H54 (cell line): ENCODE measurements around the gene CDC42SE1.
A peak's percentile ranks its signal among the peaks of the same experiment; 100 is the strongest.

Source experiments
- DNase-seq: peaks from one replicate; pipeline ENCODE4 v3.0.0; 2011; ENCODE audit warnings: low spot score, mixed read lengths; ENCODE audit not compliant: insufficient read length
- FAIRE-seq: peaks from 3 replicates; lab custom pipeline; 2011; peaks lifted over from hg19 to GRCh38; lab: Jason Lieb, UNC
- POLR2A ChIP-seq: IDR thresholded peaks from 2 replicates; pipeline ENCODE4 v1.6.1; 2011; ENCODE audit warnings: low read depth, mild to moderate bottlenecking, low read length

Gene CDC42SE1

GRCh38 chr1:151061704-151062103 lies 2.3 kb upstream of the CDC42SE1 start:
- no peak for TF ChIP-seq POLR2A
- FAIRE-seq, result no peak

GRCh38 chr1:151060657-151061421 lies 1.4 kb upstream of the CDC42SE1 start:
- no peak for FAIRE-seq
- no peak for DNase-seq
- no peak for TF ChIP-seq POLR2A

More at GRCh38 chr1:151061704-151062103, 2.3 kb upstream of the CDC42SE1 start:
- DNase-seq, result no peak

- DNase-seq (peak; percentile 54), FAIRE-seq (no peak)
- TF ChIP-seq POLR2A, result peak; percentile 58; the same call in 1 of the 2 replicates
Observed at GRCh38 chr1:151060007-151060656, 710 bp upstream of the CDC42SE1 start, which contains the start of gene MLLT11. Gene MLLT11, plus strand, starts transcription at chr1:151060397. Its CDS starts 6,828 bp downstream, at chr1:151067225.

GRCh38 chr1:151058692-151059091 lies 730 bp downstream of the CDC42SE1 start:
- DNase-seq (no peak), FAIRE-seq (no peak)
- TF ChIP-seq POLR2A, result no peak

- FAIRE-seq (no peak), DNase-seq (no peak)
- TF ChIP-seq POLR2A, result no peak
Observed at GRCh38 chr1:151056149-151056548, 3.3 kb downstream of the CDC42SE1 start.

- no peak for TF ChIP-seq POLR2A
- FAIRE-seq (no peak), DNase-seq (no peak)
Observed at GRCh38 chr1:151055581-151055980, 3.8 kb downstream of the CDC42SE1 start.

- DNase-seq (no peak), FAIRE-seq (no peak)
Observed at GRCh38 chr1:151054971-151055547, 4.4 kb downstream of the CDC42SE1 start.

GRCh38 chr1:151051356-151052009 lies 7.9 kb downstream of the CDC42SE1 start:
- FAIRE-seq (no peak), DNase-seq (no peak)
- no peak for TF ChIP-seq POLR2A

More at GRCh38 chr1:151054971-151055547, 4.4 kb downstream of the CDC42SE1 start:
- TF ChIP-seq POLR2A, result no peak

GRCh38 chr1:151050051-151050688 lies 9.3 kb downstream of the CDC42SE1 start:
- TF ChIP-seq POLR2A, result no peak
- no peak for DNase-seq
- no peak for FAIRE-seq

GRCh38 chr1:151049458-151049857 lies 10.0 kb downstream of the CDC42SE1 start:
- FAIRE-seq (no peak), DNase-seq (no peak)
- 0 out of 2 replicates have a peak, but pooled peaks have one; percentile 20 for TF ChIP-seq POLR2A

- TF ChIP-seq POLR2A, result no peak
- FAIRE-seq, result no peak
- DNase-seq, result no peak
Observed at GRCh38 chr1:151048645-151049032, 10.8 kb downstream of the CDC42SE1 start.

GRCh38 chr1:151047925-151048644 lies 11.3 kb downstream of the CDC42SE1 start:
- FAIRE-seq (no peak), DNase-seq (peak; percentile 86)
- TF ChIP-seq POLR2A, result peak; percentile 61

GRCh38 chr1:151047591-151047924 lies 11.9 kb downstream of the CDC42SE1 start, which contains the start of gene C1orf56:
Gene C1orf56, plus strand, starts transcription at chr1:151047751. Its CDS starts 97 bp downstream, at chr1:151047848.
- DNase-seq (peak; percentile 93), FAIRE-seq (no peak)
- TF ChIP-seq POLR2A, result peak; percentile 89
